Measurements from ENCODE around the gene LMO1.
A peak's percentile ranks its signal among the peaks of the same experiment; 100 is the strongest.

LMO1 gene

DNA sequence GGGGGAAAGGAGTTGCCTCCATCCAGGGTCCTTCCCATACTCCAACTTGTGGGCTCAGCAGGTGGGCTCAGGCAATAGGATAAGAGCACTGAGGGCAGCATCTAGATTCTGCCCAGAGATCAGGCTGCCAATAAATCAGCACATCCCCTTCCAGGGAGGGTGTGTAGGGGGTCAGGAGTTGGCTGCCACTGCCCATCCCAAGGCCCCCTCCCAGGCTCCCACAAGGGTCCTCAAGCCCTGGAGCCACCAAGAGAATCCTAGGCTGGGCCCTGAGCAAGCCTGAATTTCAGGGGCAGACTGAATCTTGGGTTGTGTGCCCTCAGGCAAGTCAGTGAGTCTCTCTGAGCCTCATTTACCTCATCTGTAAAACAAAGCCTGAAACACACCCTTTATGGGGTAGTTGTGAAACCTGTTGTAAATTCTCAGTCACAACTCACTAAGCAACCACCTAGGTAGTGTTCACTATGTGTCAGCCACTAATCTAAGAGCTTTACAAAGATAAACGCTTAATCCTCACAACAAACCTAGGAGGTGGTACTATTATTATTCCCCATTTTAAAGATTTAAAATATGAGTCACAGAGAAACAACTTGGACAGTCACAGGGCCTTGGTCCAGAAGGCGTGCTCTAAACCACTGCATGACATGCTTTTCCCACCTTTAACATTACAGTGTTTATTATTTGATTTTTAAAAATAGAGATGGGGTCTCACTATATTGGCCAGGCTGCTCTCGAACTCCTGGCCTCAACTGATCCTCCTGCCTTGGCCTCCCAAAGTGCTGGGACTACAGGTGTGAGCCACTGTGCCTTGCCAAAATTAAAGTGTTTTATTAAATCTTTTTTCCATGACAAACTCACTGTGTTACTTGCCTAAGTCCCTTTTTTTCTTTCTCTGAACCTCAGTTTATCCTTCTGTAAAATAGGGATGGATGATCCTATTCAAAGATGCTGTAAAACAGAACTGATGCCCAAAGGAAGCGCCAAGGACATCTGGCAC lies 36.2 kb downstream of the LMO1 start:
- DNase-seq (ENCODE audit: low spot score), result no peak

DNA sequence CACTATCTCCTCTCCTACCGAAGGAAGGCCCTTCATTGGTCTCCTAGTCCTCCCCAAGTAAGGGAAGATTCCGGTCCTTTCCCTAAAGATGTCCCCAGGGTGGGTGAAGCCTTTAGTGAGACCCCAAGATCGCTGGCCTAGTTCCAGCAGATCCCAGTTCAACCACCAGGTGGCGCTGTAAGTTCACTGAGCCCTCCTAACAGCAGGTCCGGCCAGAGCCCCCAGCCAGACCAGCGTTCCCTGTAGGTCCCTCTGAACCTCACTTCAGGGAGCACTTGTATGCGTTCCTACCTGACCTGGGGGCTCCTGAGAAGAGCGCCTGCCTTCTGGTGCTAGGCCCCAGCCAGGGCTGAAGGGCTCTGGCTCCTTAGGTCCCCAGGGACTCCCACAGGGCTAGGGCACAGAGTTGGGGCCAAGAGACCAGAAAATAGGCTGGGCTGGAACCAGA lies 38.1 kb downstream of the LMO1 start:
- peak; percentile 95 for DNase-seq (ENCODE audit: low spot score)

GRCh38 chr11:8224711-8225110 lies 39.0 kb downstream of the LMO1 start:
- DNase-seq (ENCODE audit: low spot score), result no peak

DNA sequence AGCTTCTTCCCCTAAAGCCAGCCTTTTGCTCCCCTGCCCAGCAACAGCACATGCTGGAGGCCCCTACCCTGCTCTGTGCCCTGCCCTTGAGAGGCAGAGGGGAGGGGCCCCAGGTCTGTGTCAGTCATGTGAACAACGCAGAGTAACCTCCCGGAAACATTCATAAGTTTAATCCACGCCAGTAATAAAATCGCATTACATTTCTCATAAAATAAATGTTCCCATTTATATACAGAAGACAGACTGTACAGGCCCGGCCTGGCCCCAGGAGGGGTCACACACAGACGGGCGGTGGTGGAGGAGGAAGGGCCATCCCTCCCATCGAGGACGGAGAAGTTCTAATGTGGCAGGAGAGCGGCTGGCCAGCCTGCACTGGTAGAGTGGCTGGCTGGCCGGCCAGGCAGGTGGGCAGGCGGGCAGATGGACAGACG lies 39.5 kb downstream of the LMO1 start:
- DNase-seq (ENCODE audit: low spot score), result no peak

- no peak for DNase-seq (ENCODE audit: low spot score)
These were observed 40.2 kb downstream of the LMO1 start for GRCh38 chr11:8223513-8223900.

- DNase-seq (ENCODE audit: low spot score), result no peak
These were observed 40.7 kb downstream of the LMO1 start for GRCh38 chr11:8222820-8223512.

- DNase-seq (ENCODE audit: low spot score), result no peak
These were observed 41.7 kb downstream of the LMO1 start for GRCh38 chr11:8221917-8222495.

DNA sequence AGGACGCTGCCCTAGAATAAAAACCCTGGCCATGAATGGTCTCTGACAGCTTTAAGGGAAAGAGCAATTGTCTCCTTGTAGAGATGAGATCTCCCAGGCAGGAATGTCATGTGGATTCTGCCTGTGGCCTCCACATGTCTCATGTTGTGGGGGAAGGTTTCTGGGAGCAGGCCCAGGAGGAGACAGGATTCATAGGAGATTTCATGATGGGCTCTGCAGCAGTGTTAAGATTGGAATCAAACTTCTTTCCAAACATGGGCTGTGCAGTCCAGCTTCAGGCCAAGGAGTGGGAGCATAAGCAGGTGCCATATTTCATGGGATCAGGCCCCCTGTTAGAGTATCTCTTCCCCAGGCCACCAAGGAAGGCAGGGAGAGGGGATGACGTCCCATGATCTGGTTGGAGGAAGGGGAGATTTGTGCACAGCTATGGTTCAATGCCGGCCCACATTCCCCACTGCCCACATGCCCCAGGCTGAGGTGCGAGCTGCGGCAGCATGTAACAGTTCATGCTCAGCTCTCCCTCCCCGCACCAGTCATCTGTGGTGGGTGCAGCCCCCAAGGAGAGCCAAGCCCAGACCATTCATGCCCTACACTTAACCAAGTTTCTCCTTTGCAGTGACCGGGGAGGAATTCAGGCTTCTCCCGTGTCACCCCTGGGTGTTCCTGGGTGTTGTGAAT lies 42.5 kb downstream of the LMO1 start:
- no peak for DNase-seq (ENCODE audit: low spot score)

DNA sequence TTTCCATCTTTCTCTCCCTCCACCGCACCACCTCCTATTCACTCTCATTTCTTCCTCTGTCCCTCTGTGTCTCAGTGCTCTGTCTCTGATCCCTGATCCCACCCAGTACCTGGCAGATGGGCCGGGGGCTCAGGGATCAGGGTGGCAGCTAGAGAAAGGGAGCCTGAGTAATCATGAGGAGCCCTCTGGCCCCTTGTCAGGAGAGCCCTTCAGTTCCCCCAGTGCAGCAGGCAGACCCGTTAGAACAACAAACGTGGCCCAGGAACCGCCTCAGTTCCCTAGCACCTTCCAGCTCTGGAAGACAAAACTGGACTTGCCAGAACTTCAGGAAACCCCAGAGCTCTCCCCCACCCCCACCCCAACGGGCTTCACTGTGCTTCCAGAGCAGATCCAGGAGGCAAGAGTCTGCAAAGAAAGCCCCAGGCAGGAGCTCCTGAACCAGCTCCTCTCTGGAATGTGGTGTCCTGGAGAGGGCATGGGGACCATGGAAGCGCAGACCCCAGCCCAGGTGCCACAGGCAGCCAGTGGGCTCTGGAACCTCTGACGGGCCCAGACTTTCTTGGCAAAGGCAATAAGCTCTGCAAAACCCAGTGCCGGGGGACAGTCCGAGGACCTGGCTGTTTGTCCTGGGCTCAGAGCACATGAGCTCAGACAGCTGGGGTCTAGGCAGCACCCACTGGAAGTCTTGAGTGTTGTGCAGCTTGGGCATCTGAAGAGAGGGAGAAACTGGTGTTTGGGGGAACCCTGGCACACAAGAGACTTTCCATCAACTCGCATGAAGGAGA lies 43.2 kb downstream of the LMO1 start:
- no peak for DNase-seq (ENCODE audit: low spot score)

DNA sequence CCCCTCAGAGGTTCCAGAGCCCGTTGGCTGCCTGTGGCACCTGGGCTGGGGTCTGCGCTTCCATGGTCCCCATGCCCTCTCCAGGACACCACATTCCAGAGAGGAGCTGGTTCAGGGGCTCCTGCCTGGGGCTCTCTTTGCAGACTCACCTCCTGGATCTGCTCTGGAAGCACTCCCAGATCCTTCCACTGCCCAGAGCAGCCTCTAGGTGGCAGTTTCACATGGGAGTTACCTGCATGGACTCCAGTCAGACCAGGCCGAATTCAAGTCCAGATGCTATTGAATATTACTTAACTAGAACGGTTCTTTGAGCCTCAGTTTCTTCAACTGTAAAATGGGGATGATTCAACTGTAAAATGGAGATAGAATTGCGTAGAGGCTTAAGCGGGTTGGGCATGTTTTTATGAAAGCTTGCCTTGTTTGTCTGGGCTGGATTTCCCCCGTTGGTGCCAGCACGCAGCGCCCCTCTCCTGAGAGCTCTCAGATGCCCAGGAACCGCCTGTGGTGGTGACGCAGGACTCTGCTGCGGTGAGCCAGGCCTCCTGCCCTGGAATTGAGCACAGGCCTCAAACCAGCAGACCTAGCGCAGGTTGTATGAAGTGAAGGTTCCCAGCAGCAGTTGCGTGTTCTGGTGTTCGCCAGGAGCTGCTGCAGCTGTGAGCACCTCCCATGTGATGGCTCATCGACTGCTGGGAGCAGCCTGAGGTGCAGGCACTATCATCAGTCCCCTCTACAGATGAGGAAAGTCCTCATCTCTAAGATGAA lies 44.2 kb downstream of the LMO1 start:
- peak; percentile 76 for DNase-seq (ENCODE audit: low spot score)

DNA sequence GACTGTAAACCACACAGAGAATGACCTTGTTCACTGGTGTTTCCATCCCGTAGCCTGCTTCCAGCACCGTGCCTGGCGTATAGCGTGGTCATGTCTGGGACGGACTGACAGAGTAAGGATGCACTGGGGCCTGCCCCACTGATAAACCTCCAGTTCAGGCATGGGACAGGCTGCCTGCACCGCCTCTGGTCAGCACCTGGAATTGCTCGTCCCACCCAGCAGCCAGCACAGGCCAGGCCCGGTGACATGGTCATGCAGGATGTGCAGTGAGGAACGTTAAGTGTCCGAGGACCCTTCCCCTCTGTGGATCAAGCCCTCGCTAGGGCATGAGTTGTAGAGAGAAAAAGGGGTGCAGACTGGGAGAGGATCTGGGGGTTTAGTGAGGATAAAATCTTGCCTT lies 44.8 kb downstream of the LMO1 start:
- DNase-seq (ENCODE audit: low spot score), result no peak

- no peak for DNase-seq (ENCODE audit: low spot score)
These were observed 45.3 kb downstream of the LMO1 start for GRCh38 chr11:8218409-8218808.

- no peak for DNase-seq (ENCODE audit: low spot score)
These were observed 45.8 kb downstream of the LMO1 start for GRCh38 chr11:8217926-8218325.

DNA sequence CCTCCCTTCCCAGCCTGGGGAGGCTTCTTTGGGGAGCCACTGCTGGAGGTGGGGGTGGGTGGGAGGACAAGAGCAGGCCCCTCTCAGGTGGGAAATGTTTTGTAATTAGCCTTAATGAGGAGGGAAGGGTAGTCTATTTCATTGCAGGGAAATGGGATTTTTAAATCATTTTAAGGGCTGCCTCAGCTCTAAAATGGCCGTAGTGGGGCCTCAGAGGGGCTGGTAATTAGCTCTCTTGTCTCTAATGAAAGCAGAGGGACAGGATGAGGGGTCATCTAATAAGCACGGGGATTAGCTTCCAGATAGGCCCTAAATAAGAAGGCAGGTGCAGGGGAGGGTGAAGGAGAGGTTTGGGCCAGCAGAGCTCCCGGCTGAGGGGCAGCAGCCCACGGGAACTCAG lies 46.5 kb downstream of the LMO1 start:
- no peak for DNase-seq (ENCODE audit: low spot score)

- DNase-seq (ENCODE audit: low spot score), result no peak
These were observed 50.3 kb downstream of the LMO1 start for GRCh38 chr11:8213376-8213775.

DNA sequence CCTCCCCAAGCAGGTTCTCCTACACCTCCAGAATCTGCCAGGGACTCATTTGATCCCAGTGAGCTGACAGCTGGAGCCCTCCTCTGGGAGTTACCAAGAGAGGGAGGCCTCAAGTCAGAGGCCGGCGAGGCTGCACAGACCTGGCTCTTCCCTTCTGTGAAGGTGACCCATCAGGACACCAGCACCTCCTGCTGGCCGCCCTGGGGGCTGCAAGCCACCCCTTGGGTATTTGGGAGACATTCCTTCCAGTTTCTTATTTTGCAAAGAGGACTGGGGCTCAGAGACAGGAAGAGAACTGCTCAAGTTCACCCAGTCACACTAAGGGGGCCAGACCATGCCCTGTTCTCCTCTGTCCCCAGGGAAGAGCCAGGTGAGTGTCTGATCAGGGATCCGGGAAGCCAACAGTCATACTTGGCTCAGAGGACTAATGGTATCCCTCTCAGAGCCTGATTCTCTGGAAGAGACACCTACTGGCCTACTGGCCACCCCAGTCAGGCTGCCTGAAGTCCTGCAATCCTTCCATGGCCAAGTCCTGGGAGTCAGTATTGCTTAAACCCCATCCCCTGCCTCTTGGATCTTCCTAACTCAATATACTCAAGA lies 54.4 kb downstream of the LMO1 start:
- DNase-seq (ENCODE audit: low spot score), result peak; percentile 62

DNA sequence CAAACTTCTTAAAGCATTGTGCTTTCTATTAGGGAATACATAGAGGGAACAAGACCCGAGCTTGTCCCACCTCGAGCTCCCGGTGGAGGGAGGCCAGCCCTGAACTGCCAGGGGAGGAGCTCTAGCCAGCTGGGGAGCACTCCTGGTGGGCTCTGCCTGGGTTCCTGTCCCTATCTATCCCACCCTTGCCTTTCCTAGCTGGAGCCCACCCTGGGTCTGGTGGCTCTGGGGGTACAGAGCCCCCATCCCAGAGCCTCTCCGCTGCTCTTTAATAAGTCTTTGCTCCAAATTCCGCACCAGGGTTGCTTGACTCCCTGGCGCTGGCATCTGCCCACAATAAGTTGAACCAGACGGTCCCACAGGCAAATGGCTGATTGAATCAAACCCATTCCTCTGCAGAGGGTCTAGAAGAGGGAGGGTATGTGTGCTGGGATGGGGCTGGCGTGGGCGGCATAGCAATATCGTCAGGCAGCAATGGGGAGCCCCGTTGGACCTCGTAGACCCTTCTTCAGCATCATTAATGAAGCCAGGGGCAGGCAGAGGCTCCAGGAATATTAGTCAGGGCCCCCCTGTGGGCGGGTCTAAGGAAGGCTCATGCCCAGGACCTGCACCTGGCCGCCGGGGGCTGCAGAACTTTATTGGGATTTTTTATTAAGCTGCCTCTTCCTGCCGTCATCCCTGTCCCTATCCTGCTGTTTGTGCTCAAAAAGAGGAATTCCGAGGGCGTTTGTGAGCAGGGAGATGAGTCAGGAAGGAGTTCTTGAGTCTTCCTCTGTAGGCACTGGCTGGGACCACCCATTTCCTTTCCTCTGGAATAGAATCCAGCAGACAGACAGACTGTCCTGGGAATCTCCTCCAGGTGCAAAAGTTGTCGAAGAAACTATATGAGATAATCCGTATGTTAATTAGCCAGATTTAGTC lies 56.3 kb downstream of the LMO1 start:
- DNase-seq (ENCODE audit: low spot score), result no peak

DNA sequence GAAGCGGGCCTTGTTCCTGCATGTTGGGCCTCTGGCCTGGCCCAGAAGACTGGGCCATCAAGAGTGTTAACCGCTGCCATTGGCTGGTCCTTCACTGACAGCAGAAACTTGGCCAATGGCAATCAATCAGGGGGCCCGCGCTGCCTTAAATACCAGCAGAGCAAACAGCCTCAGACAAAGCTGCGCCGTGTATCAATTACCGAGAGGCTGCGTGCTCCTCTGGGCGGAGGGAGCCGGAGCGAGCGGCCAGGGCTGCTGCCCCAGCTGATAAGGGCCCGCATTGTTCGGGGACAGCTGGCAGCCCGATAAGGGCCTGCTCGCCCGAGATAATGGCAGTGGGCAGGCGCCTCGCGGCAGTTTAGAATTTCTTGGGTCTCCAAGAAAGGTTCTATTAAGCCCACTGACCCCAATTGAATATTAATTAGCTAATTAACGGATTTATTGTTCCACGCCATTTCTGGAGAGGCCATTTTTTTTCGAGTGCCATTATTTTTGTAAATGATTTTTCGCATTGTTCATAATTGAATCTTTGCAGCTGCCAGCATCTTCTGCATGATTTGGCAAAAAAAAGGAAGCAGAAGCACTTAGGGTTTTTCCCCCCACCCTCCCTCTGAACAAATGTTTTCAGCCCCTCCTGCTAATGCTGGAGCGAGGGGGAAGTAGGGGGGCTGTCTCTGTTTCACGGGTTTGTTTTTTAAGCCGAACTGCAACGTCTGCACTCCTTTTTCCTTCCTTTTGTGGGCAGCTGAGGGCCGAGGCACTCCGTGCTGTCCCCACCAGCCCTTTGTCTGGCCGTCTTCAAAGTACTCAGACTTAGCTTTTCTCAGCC lies 57.2 kb downstream of the LMO1 start:
- no peak for DNase-seq (ENCODE audit: low spot score)
